Osteocyte (in vitro differentiated cells): ENCODE measurements around the gene SCN8A. TPM values are rescaled to one million over a fixed set of nuclear protein-coding genes. Genes with fewer than 3 reads are reported as not detected.
A peak's percentile ranks its signal among the peaks of the same experiment; 100 is the strongest.

Experiments
- DNase-seq: peaks from one replicate; pipeline ENCODE4 v3.0.0; 2021; ENCODE audit warnings: mixed read lengths; ENCODE audit not compliant: unreplicated experiment; ENCODE audit errors: extremely low spot score
- H3K27ac Mint-ChIP-seq: one replicate; pipeline ENCODE4 v1.8.0; 2021; ENCODE audit warnings: mild to moderate bottlenecking, mixed read lengths; ENCODE audit not compliant: unreplicated experiment
- H3K27me3 Mint-ChIP-seq: one replicate; pipeline ENCODE4 v1.8.0; 2021; ENCODE audit warnings: mixed read lengths; ENCODE audit not compliant: unreplicated experiment
- H3K36me3 Mint-ChIP-seq: one replicate; pipeline ENCODE4 v1.8.0; 2021; ENCODE audit warnings: mixed read lengths; ENCODE audit not compliant: unreplicated experiment
- H3K4me1 Mint-ChIP-seq: one replicate; pipeline ENCODE4 v1.8.0; 2021; ENCODE audit warnings: mixed read lengths; ENCODE audit not compliant: unreplicated experiment
- H3K4me3 Mint-ChIP-seq: one replicate; pipeline ENCODE4 v1.8.0; 2021; ENCODE audit warnings: mild to moderate bottlenecking, moderate library complexity, mixed read lengths; ENCODE audit not compliant: unreplicated experiment
- H3K9me3 Mint-ChIP-seq: one replicate; pipeline ENCODE4 v1.8.0; 2021; ENCODE audit warnings: mixed read lengths; ENCODE audit not compliant: unreplicated experiment
- CTCF ChIP-seq: fragments of 200-600 bp; sonication (generic); IDR thresholded peaks from 2 replicates; pipeline ENCODE4 v1.5.0; 2021; ENCODE audit warnings: antibody characterized with exemption, mild to moderate bottlenecking, moderate library complexity
- total RNA-seq: library from RNA; stranded (reverse); gene quantifications from 2 replicates; pipeline ENCODE4 v1.2.1, GENCODE V29; 2021

The SCN8A gene
- total RNA-seq, 1 donor from 2014 or later = 1.5 TPM

- Mint-ChIP-seq H3K27ac (no peak overlapping the region), H3K9me3 (no peaks in the 10 kb centered on the region), H3K4me3 (no peak overlapping the region), H3K4me1 (peaks cover 2% of the 10 kb centered on the region), H3K27me3 (no peaks in the 10 kb centered on the region), H3K36me3 (peaks cover 3% of the 10 kb centered on the region)
- TF ChIP-seq CTCF = no peak
- DNase-seq = no peak
Measured at GRCh38 chr12:51811203-51812202, 220.5 kb downstream of the SCN8A start.

- TF ChIP-seq CTCF = no peak
- DNase-seq = no peak
- Mint-ChIP-seq H3K4me3 (no peak overlapping the region), H3K4me1 (peaks cover 2% of the 10 kb centered on the region), H3K9me3 (no peaks in the 10 kb centered on the region), H3K27ac (no peak overlapping the region), H3K27me3 (no peaks in the 10 kb centered on the region), H3K36me3 (no peaks in the 10 kb centered on the region)
Measured at GRCh38 chr12:51812871-51813270, 221.8 kb downstream of the SCN8A start.

- no peak for DNase-seq
- H3K9me3 Mint-ChIP-seq = no peaks in the 10 kb centered on the region
- H3K4me1 Mint-ChIP-seq = peaks cover 7% of the 10 kb centered on the region
- H3K4me3 Mint-ChIP-seq = peak overlapping the region; percentile 32
- no peaks in the 10 kb centered on the region for H3K27me3 Mint-ChIP-seq
- TF ChIP-seq CTCF = no peak
- H3K27ac Mint-ChIP-seq = no peak overlapping the region
- H3K36me3 Mint-ChIP-seq = no peaks in the 10 kb centered on the region
Measured at GRCh38 chr12:51813931-51814310, 222.9 kb downstream of the SCN8A start.

- peak; percentile 70 for TF ChIP-seq CTCF
- H3K27ac Mint-ChIP-seq = no peak overlapping the region
Measured at GRCh38 chr12:51814311-51815088, 223.5 kb downstream of the SCN8A start.

GRCh38 chr12:51815571-51815970 lies 224.5 kb downstream of the SCN8A start:
- Mint-ChIP-seq H3K27ac (no peak overlapping the region), H3K4me1 (peaks cover 10% of the 10 kb centered on the region), H3K9me3 (no peaks in the 10 kb centered on the region), H3K27me3 (no peaks in the 10 kb centered on the region), H3K36me3 (no peaks in the 10 kb centered on the region), H3K4me3 (peak overlapping the region; percentile 7)
- no peak for TF ChIP-seq CTCF
- no peak for DNase-seq

More at GRCh38 chr12:51814311-51815088, 223.5 kb downstream of the SCN8A start:
- H3K9me3 Mint-ChIP-seq = no peaks in the 10 kb centered on the region
- H3K36me3 Mint-ChIP-seq = no peaks in the 10 kb centered on the region
- H3K27me3 Mint-ChIP-seq = no peaks in the 10 kb centered on the region
- peaks cover 8% of the 10 kb centered on the region for H3K4me1 Mint-ChIP-seq
- peak; percentile 90 for DNase-seq
- peak overlapping the region; percentile 65 for H3K4me3 Mint-ChIP-seq
